DND-41 (cell line): ENCODE results near the gene PPP6R1.

Source experiments
- ATAC-seq: fragments of 200-7000 bp; cut with Tn5 transposase; 3 replicates; pipeline ENCODE4 v1.9.1; 2021; ENCODE audit warnings: low read depth; ENCODE audit not compliant: insufficient read depth
- DNase-seq: peaks from one replicate; pipeline ENCODE4 v3.0.0-alpha.2; 2020
- H2AFZ ChIP-seq: 2 replicates; pipeline ENCODE4 v1.6.0; 2012; ENCODE audit warnings: low read depth, low read length
- H3K27ac ChIP-seq: 2 replicates; pipeline ENCODE4 v1.5.1; 2012; ENCODE audit warnings: low read length, inconsistent platforms
- H3K27me3 ChIP-seq: fragments of 200-600 bp; sonication (generic); 2 replicates; pipeline ENCODE4 v1.6.0; 2012; ENCODE audit warnings: low read length, mild to moderate bottlenecking, inconsistent platforms; ENCODE audit not compliant: insufficient read depth, poor library complexity
- H3K36me3 ChIP-seq: 2 replicates; pipeline ENCODE4 v1.5.1; 2012; ENCODE audit warnings: low read length, inconsistent platforms; ENCODE audit not compliant: insufficient read depth
- H3K4me1 ChIP-seq: 2 replicates; pipeline ENCODE4 v1.5.1; 2012; ENCODE audit warnings: mild to moderate bottlenecking, low read length; ENCODE audit not compliant: insufficient read depth
- H3K4me2 ChIP-seq: 2 replicates; pipeline ENCODE4 v1.6.0; 2012; ENCODE audit warnings: mild to moderate bottlenecking, moderate library complexity, low read length, inconsistent platforms; ENCODE audit not compliant: insufficient read depth
- H3K4me3 ChIP-seq, 2 experiments: fragments of 200-600 bp in 1 of 2; shearing (Covaris generic) in 1 of 2; 2 replicates each; pipeline ENCODE4 v1.5.1; 2012 to 2016; ENCODE audit warnings: inconsistent platforms in 2 of 2, low read length in 2 of 2, mild to moderate bottlenecking in 2 of 2, low read depth in 1 of 2, moderate library complexity in 1 of 2
- H3K79me2 ChIP-seq: 2 replicates; pipeline ENCODE4 v1.6.0; 2012; ENCODE audit warnings: low read length, inconsistent platforms; ENCODE audit not compliant: insufficient read depth
- H3K9ac ChIP-seq: 2 replicates; pipeline ENCODE4 v1.6.0; 2012; ENCODE audit warnings: low read depth, mild to moderate bottlenecking, inconsistent platforms, low read length, moderate library complexity
- H3K9me3 ChIP-seq: 2 replicates; pipeline ENCODE4 v1.5.1; 2012; ENCODE audit warnings: low read length, moderate library complexity, mild to moderate bottlenecking, inconsistent platforms; ENCODE audit not compliant: insufficient read depth, severe bottlenecking
- H4K20me1 ChIP-seq: 2 replicates; pipeline ENCODE4 v1.6.0; 2012; ENCODE audit warnings: low read length; ENCODE audit not compliant: insufficient read depth
- CTCF ChIP-seq: IDR thresholded peaks from 2 replicates; pipeline ENCODE4 v1.5.1; 2012; ENCODE audit warnings: borderline replicate concordance, low read length, moderate library complexity, mild to moderate bottlenecking; ENCODE audit not compliant: poor library complexity, severe bottlenecking; ENCODE audit errors: extremely low read depth
- EZH2 ChIP-seq: IDR thresholded peaks from 3 replicates; pipeline ENCODE4 v1.6.1; 2012; ENCODE audit warnings: borderline replicate concordance, low read depth, mild to moderate bottlenecking, moderate library complexity, low read length, inconsistent platforms; ENCODE audit not compliant: severe bottlenecking

The PPP6R1 gene

DNA sequence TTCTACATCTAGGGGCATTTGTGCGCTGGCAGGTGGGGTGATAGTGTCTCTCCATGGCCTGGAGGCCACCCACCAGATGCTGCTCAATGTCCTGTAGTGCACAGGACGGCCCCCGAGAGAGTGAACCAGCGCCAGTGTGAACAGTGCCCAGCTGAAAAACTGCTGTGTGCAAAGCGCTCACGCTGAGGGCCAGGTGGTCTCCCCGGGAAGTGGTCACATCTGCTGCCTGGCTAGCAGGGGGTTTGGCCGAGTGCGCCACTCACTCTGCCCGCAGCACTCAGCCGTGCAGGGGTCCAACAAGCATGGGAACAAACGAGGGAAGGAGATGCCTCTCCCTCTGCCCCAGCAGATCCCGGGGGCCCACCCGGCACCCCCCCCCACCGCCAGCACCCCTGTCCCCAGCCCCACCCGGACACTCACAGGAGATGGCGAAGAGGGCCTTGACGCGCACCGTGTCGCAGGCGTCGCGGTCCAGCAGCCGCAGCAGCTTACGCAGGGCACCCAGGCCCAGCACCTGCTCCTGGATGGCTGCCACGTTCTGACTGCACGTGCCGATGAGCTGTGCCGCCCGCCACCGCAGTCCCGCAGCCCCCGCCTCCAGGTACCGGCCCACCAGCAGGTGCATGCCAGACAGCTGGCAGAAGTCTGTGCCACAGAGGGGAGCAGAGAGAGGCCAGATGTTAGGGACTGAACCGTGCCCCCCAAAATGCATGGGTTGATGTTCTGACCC lies 15.3 kb upstream of the PPP6R1 start:
- peaks cover 73% of the 10 kb centered on the region for H3K36me3 ChIP-seq
- H3K9me3 ChIP-seq = no peaks in the 10 kb centered on the region
- H2AFZ ChIP-seq = no peak overlapping the region
- no peak overlapping the region for H3K4me2 ChIP-seq
- H3K4me1 ChIP-seq = peaks cover 9% of the 10 kb centered on the region
- DNase-seq (no peak), ATAC-seq (no peak)
- peaks cover 2% of the 10 kb centered on the region; the same call in 1 of the 2 replicates for H4K20me1 ChIP-seq
- TF ChIP-seq CTCF = no peak
- TF ChIP-seq EZH2 = no peak
- peaks cover 11% of the 10 kb centered on the region for H3K79me2 ChIP-seq
- H3K4me3 ChIP-seq = no peak overlapping the region
- no peak overlapping the region for H3K9ac ChIP-seq
- H3K27ac ChIP-seq = no peak overlapping the region
- H3K27me3 ChIP-seq = no peaks in the 10 kb centered on the region

GRCh38 chr19:55272142-55272541 lies 13.3 kb upstream of the PPP6R1 start:
- TF ChIP-seq EZH2 = no peak
- no peak for TF ChIP-seq CTCF
- Histone ChIP-seq H4K20me1 (peaks cover 2% of the 10 kb centered on the region; the same call in 1 of the 2 replicates), H3K36me3 (peaks cover 66% of the 10 kb centered on the region), H3K27ac (no peak overlapping the region), H3K27me3 (no peaks in the 10 kb centered on the region), H3K4me2 (no peak overlapping the region), H2AFZ (no peak overlapping the region), H3K4me1 (no peaks in the 10 kb centered on the region), H3K79me2 (no peaks in the 10 kb centered on the region), H3K9ac (no peak overlapping the region), H3K9me3 (no peaks in the 10 kb centered on the region), H3K4me3 (no peak overlapping the region)
- ATAC-seq = no peak
- no peak for DNase-seq

- Histone ChIP-seq H3K27ac (no peak overlapping the region), H3K79me2 (peaks cover 6% of the 10 kb centered on the region; the same call in 1 of the 2 replicates), H3K9me3 (no peaks in the 10 kb centered on the region), H4K20me1 (peaks cover 2% of the 10 kb centered on the region), H3K4me3 (no peak overlapping the region), H3K36me3 (peaks cover 53% of the 10 kb centered on the region), H3K9ac (no peak overlapping the region), H3K4me1 (no peaks in the 10 kb centered on the region), H3K27me3 (no peaks in the 10 kb centered on the region), H2AFZ (no peak overlapping the region), H3K4me2 (no peak overlapping the region)
- no peak for DNase-seq
- ATAC-seq = no peak
- TF ChIP-seq CTCF = no peak
- no peak for TF ChIP-seq EZH2
Observed at GRCh38 chr19:55270172-55270942, 11.5 kb upstream of the PPP6R1 start.
